Right lobe of liver (tissue), 6 donors: Measurements from ENCODE around the gene CALCOCO2. TPM values are rescaled to one million over a fixed set of nuclear protein-coding genes. Genes with fewer than 3 reads are reported as not detected.

Source experiments
- ATAC-seq, 4 donors: fragments of 200-7000 bp; cut with Tn5 transposase; one replicate each; pipeline ENCODE4 v1.9.1; 2020; ENCODE audit warnings: mild to moderate bottlenecking in 4 of 4, moderate library complexity in 4 of 4
- DNase-seq, 3 donors: peaks; one replicate each; pipeline ENCODE4 v3.0.0-alpha.2; 2020
- H3K27ac ChIP-seq, 3 donors: fragments of 200-600 bp; one replicate each; pipeline ENCODE4 v1.8.0; 2022
- H3K27me3 ChIP-seq, 2 donors: fragments of 200-600 bp; one replicate each; pipeline ENCODE4 v1.8.0; 2022
- H3K36me3 ChIP-seq, 4 donors: fragments of 200-600 bp; sonication (generic) in 1 of 4; one replicate each; pipeline versions ENCODE4 v1.5.1 to v1.8.0; 2017 to 2022; ENCODE audit warnings: control low read depth in 1 of 4
- H3K4me1 ChIP-seq, 4 donors: fragments of 200-600 bp; sonication (generic) in 1 of 4; one replicate each; pipeline versions ENCODE4 v1.5.1 to v1.8.0; 2017 to 2022; ENCODE audit warnings: control low read depth in 1 of 4
- H3K4me3 ChIP-seq, 3 donors: fragments of 200-600 bp; one replicate each; pipeline ENCODE4 v1.8.0; 2022
- H3K9me3 ChIP-seq, 4 donors: fragments of 200-600 bp; sonication (generic) in 1 of 4; one replicate each; pipeline versions ENCODE4 v1.5.1 to v1.8.0; 2017 to 2022; ENCODE audit warnings: control low read depth in 1 of 4
- CTCF ChIP-seq, 4 donors: fragments of 200-600 bp in 3 of 4; fragments of 450-650 bp in 1 of 4; IDR thresholded peaks; one replicate each; pipeline versions ENCODE4 v1.5.1 to v1.8.0; 2016 to 2022; ENCODE audit warnings: antibody characterized with exemption in 4 of 4, mild to moderate bottlenecking in 2 of 4
- POLR2A ChIP-seq: fragments of 450-650 bp; IDR thresholded peaks from one replicate; pipeline ENCODE4 v1.6.1; 2017; ENCODE audit warnings: antibody characterized with exemption, mild to moderate bottlenecking
- WGBS: methylation state at CpG from one replicate; pipeline ENCODE4 v1.1.6; 2018; ENCODE audit warnings: low coverage, low lambda C conversion rate; ENCODE audit not compliant: insufficient coverage; ENCODE audit errors: missing lambda C conversion rate; 5-methylcytosine and 5-hydroxymethylcytosine counted together
- intact Hi-C, 2 donors: fragments of 100-400 bp; cut with DNase I; formaldehyde crosslinking; loops; one replicate each; pipeline versions ENCODE4 v1.11.2 to v1.14.1; 2022
- total RNA-seq, 6 experiments: library from RNA; depleted of rRNA in 2 of 6; stranded (reverse); fragments of >200 nt in 2 of 6; fragmentation: NEBNext Ultra II Directional in 3 of 6; extraction: Animal tissue kit (Norgen Biotek cat#: 25700) in 3 of 6; gene quantifications; one replicate each; pipeline versions ENCODE4 v1.1.0 to v1.2.4, GENCODE V29; 2016 to 2023
- donor health status: DM: no; HTN: yes; CAD: no.
- donor health status: DM: no; HTN: no; CAD: no.
- donor health status: DM: no; HTN: no; CAD: no.
- donor health status: DM: no; HTN: yes; CAD: no.
- donor health status: DM: no; HTN: yes; CAD: no.

Gene CALCOCO2
- total RNA-seq, 6 experiments from 2014 or later: 58.0 to 93.3 (median 72.1) TPM

- H3K36me3 ChIP-seq: no peaks in the 10 kb centered on the region
- no peaks in the 10 kb centered on the region for H3K9me3 ChIP-seq
- WGBS: 60% methylated on average over 5 of the region's 5 CpGs
- intact Hi-C loops: no loop called here
- H3K4me3 ChIP-seq: no peak overlapping the region
- no peak overlapping the region for H3K27ac ChIP-seq
- no peak for DNase-seq
- ATAC-seq: no peak
- H3K4me1 ChIP-seq: peaks cover 0 to 26% (median 12%) of the 10 kb centered on the region in 4 donors
- TF ChIP-seq POLR2A (no peak), CTCF (IDR thresholded peaks at IDR 0.05) (no peak)
- H3K27me3 ChIP-seq: no peaks in the 10 kb centered on the region
Measured at GRCh38 chr17:48873696-48874443, 43.0 kb downstream of the CALCOCO2 start.

DNA sequence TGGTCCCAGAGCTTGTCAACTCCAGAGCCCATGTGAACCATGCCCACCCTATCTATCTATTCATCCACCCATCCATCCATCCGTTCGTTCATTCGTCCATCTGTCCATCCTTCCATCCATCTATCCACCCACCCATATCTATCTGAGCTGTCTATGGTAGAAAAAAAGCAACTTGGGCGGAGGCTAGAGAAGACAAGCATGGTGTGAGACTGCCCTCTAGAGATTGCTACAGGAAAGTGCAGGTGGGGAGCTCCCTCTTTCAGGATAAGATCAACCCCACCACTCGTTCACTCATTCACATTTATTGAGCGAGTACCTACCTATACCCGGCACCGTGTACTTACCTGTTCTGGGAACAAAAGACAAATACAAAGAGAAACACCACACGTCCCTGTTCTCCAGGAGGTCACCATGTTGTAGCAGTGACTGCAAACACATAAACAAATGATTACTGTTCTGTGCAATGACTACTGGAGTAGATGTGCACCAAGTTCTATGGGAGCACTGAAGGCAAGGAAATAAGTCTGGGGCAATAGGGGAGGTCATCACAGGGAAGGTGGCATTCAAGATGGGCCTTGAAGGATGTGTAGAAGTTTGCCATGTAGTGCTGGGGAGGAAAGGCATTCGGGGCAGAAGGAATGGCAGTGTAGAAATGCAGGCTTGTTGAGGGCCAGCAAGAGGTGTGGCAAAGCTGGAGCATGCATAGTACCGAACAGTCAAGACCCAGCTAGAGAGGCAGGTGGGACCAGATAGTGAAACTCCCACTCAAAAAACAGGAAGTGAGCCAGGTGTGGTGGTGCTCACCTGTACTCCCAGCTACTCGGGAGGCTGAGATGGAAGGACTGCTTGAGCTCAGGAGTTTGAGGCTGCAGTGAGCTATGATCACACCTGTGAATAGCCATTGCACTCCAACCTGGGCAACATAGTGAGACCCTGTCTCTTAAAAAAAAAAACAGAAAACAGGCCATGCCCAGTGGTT lies 48.4 kb downstream of the CALCOCO2 start:
- no peak overlapping the region for H3K4me3 ChIP-seq
- no peaks in the 10 kb centered on the region for H3K4me1 ChIP-seq
- ATAC-seq (peak; percentile 92 to 97 (median 95)), DNase-seq (peak in 1 of 3 donors; percentile 59)
- WGBS: 7% methylated on average over 11 of the region's 12 CpGs
- no peaks in the 10 kb centered on the region for H3K36me3 ChIP-seq
- H3K27ac ChIP-seq: no peak overlapping the region
- TF ChIP-seq POLR2A: no peak
- peak; percentile 91 to 96 (median 93) for TF ChIP-seq CTCF (IDR thresholded peaks at IDR 0.05)
- no peaks in the 10 kb centered on the region for H3K9me3 ChIP-seq
- H3K27me3 ChIP-seq: no peaks in the 10 kb centered on the region
- intact Hi-C loops: loop anchor here (5.0 kb wide), 2 partner anchors 62 to 72 kb away; partner anchors contain the start of gene TTLL6 (in 1 of the 2)

- Histone ChIP-seq H3K4me3 (no peak overlapping the region), H3K9me3 (no peaks in the 10 kb centered on the region), H3K4me1 (no peaks in the 10 kb centered on the region), H3K36me3 (no peaks in the 10 kb centered on the region), H3K27me3 (no peaks in the 10 kb centered on the region), H3K27ac (no peak overlapping the region)
- no peak for DNase-seq
- 68% methylated on average over 2 of the region's 2 CpGs for WGBS
- no peak for ATAC-seq
- intact Hi-C loops: loop anchor here (5.0 to 10.0 kb wide), 3 partner anchors 153 to 207 kb away; partner anchors contain the start of genes PRAC1 (in 1 of the 2) and PRAC2 (in 1 of the 2)
- TF ChIP-seq POLR2A (no peak), CTCF (IDR thresholded peaks at IDR 0.05) (no peak)
Measured at GRCh38 chr17:48882272-48882671, 51.4 kb downstream of the CALCOCO2 start.

- WGBS: 61% methylated on average over 10 of the region's 10 CpGs
- no peaks in the 10 kb centered on the region for H3K36me3 ChIP-seq
- ATAC-seq: no peak
- H3K4me1 ChIP-seq: no peaks in the 10 kb centered on the region
- intact Hi-C loops: loop anchor here (5.0 to 10.0 kb wide), 3 partner anchors 152 to 208 kb away; partner anchors contain the start of genes PRAC1 (in 1 of the 2) and PRAC2 (in 1 of the 2)
- TF ChIP-seq POLR2A (no peak), CTCF (IDR thresholded peaks at IDR 0.05) (no peak)
- no peak overlapping the region for H3K27ac ChIP-seq
- DNase-seq: no peak
- no peaks in the 10 kb centered on the region for H3K9me3 ChIP-seq
- H3K4me3 ChIP-seq: no peak overlapping the region
- no peaks in the 10 kb centered on the region for H3K27me3 ChIP-seq
Measured at GRCh38 chr17:48883171-48883570, 52.3 kb downstream of the CALCOCO2 start.
